K562 (cell line): ENCODE measurements around the gene JDP2. TPM values are rescaled to one million over a fixed set of nuclear protein-coding genes. Genes with fewer than 3 reads are reported as not detected.

Experiments used
- ATAC-seq: fragments of 200-7000 bp; cut with Tn5 transposase; 3 replicates; pipeline ENCODE4 v1.9.1; 2020; ENCODE audit warnings: moderate library complexity
- BruUV-seq: library from RNA; stranded (reverse); fragments of 400-500 nt; replicated peaks from 2 replicates; lab custom pipeline; 2021; lab: Mats Ljungman, UMichigan
- CTCF ChIA-PET: fragments of 300-600 bp; formaldehyde crosslinking; extraction: SDS; loops from one replicate; lab custom pipeline; 2021; ENCODE audit warnings: low intra/inter-chr PET ratio; lab: Yijun Ruan, JAX
- POLR2A ChIA-PET: fragments of 300-600, 350-650 bp; sonication (Branson Sonifier 250); formaldehyde crosslinking; extraction: SDS; loops from one replicate; lab custom pipeline; 2021; ENCODE audit warnings: antibody characterized with exemption, inconsistent platforms; lab: Yijun Ruan, JAX
- DNase-seq, 4 experiments: peaks; one replicate each; pipeline versions ENCODE4 v3.0.0 to v3.0.0-alpha.2; 2011 to 2018; ENCODE audit warnings: low spot score in 3 of 4, mixed read lengths in 3 of 4; ENCODE audit errors: extremely low read depth in 1 of 4
- FAIRE-seq: peaks from 2 replicates; lab custom pipeline; 2011; peaks lifted over from hg19 to GRCh38; lab: Jason Lieb, UNC
- H2AFZ ChIP-seq: 2 replicates; pipeline ENCODE4 v1.6.0; 2011; ENCODE audit warnings: low read depth, low read length, control low read depth, inconsistent platforms
- H3K27ac ChIP-seq: fragments of 200-600 bp; 3 replicates; pipeline ENCODE4 v1.8.0; 2011; ENCODE audit warnings: low read depth, mild to moderate bottlenecking, control low read depth, inconsistent platforms, low read length, moderate library complexity, mixed read lengths; ENCODE audit errors: extremely low read depth
- H3K27me3 ChIP-seq, 2 experiments: fragments of 300-600 bp in 1 of 2; 2 replicates in 1 of 2; 3 replicates in 1 of 2; pipeline versions ENCODE4 v1.6.0 to v1.8.0; 2011; ENCODE audit warnings: inconsistent platforms in 2 of 2, low read length in 2 of 2, mild to moderate bottlenecking in 1 of 2, mixed read lengths in 1 of 2, moderate library complexity in 1 of 2; ENCODE audit not compliant: control insufficient read depth in 2 of 2, insufficient read depth in 2 of 2
- H3K36me3 ChIP-seq: fragments of 300-600 bp; 3 replicates; pipeline ENCODE4 v1.8.0; 2011; ENCODE audit warnings: mild to moderate bottlenecking, low read length, inconsistent platforms; ENCODE audit not compliant: control insufficient read depth, insufficient read depth
- H3K4me1 ChIP-seq, 2 experiments: fragments of 200-600 bp in 1 of 2; replicated peaks in 1 of 2; 2 replicates in 1 of 2; 3 replicates in 1 of 2; pipeline versions ENCODE4 v1.5.1 to v1.8.0; 2011; ENCODE audit warnings: inconsistent platforms in 2 of 2, low read length in 2 of 2, mild to moderate bottlenecking in 1 of 2, mixed read lengths in 1 of 2, moderate library complexity in 1 of 2; ENCODE audit not compliant: control insufficient read depth in 2 of 2, insufficient read depth in 2 of 2
- H3K4me2 ChIP-seq: 2 replicates; pipeline ENCODE4 v1.6.1; 2011; ENCODE audit warnings: low read length, control low read depth, inconsistent platforms, mixed read lengths; ENCODE audit not compliant: insufficient read depth
- H3K4me3 ChIP-seq: fragments of 200-600 bp; sonication (generic), shearing (Covaris generic); 2 replicates; pipeline ENCODE4 v1.5.1; 2016; ENCODE audit warnings: control low read depth, inconsistent platforms
- H3K79me2 ChIP-seq: fragments of 200-600 bp; 3 replicates; pipeline ENCODE4 v1.8.0; 2011; ENCODE audit warnings: low read length, inconsistent platforms; ENCODE audit not compliant: control insufficient read depth, insufficient read depth
- H3K9ac ChIP-seq, 2 experiments: 2 replicates each; pipeline versions ENCODE4 v1.6.0 to v1.6.1; 2011; ENCODE audit warnings: low read depth in 2 of 2, low read length in 2 of 2, control low read depth in 1 of 2, inconsistent platforms in 1 of 2, mild to moderate bottlenecking in 1 of 2, mixed read lengths in 1 of 2; ENCODE audit not compliant: insufficient read depth in 1 of 2
- H3K9me1 ChIP-seq: one replicate; pipeline ENCODE4 v1.6.0; 2011; ENCODE audit warnings: inconsistent platforms, mild to moderate bottlenecking, low read length, moderate library complexity; ENCODE audit not compliant: control insufficient read depth, insufficient read depth
- H3K9me3 ChIP-seq: replicated peaks from 2 replicates; pipeline ENCODE4 v1.5.1; 2011; ENCODE audit warnings: low read depth, low read length, inconsistent platforms; ENCODE audit not compliant: control insufficient read depth, insufficient read depth
- H4K20me1 ChIP-seq: replicated peaks from 2 replicates; pipeline ENCODE4 v1.6.1; 2011; ENCODE audit warnings: low read length, inconsistent platforms, mixed read lengths; ENCODE audit not compliant: control insufficient read depth, insufficient read depth
- IRF2 ChIP-seq: sonication (generic); formaldehyde crosslinking; IDR thresholded peaks from 2 replicates; pipeline ENCODE4 v1.8.1; 2022; ENCODE audit warnings: mild to moderate bottlenecking, missing genetic modification reagents
- JUNB ChIP-seq: fragments of 450-650 bp; formaldehyde crosslinking; conservative IDR thresholded peaks from 2 replicates; pipeline ENCODE4 v1.4.0; 2020; ENCODE audit warnings: mild to moderate bottlenecking
- KDM1A ChIP-seq, 2 experiments: fragments of 450-650 bp; IDR thresholded peaks; 2 replicates each; pipeline ENCODE4 v1.6.1; 2016; ENCODE audit warnings: mild to moderate bottlenecking in 2 of 2
- NCOA6 ChIP-seq: fragments of 450-650 bp; IDR thresholded peaks from 2 replicates; pipeline ENCODE4 v1.6.1; 2017; ENCODE audit warnings: mild to moderate bottlenecking
- NRF1 ChIP-seq, 2 experiments: fragments of 450-650 bp; IDR thresholded peaks in 1 of 2; conservative IDR thresholded peaks in 1 of 2; 2 replicates each; pipeline ENCODE4 v1.6.1; 2014; ENCODE audit warnings: mild to moderate bottlenecking in 2 of 2
- SP1 ChIP-seq: sonication (generic); formaldehyde crosslinking; IDR thresholded peaks from 2 replicates; pipeline ENCODE4 v1.8.1; 2022; ENCODE audit warnings: mild to moderate bottlenecking, missing genetic modification reagents
- SRSF7 ChIP-seq: fragments of 200-400 bp; formaldehyde crosslinking; optimal IDR thresholded peaks from 2 replicates; pipeline ENCODE3; 2017; ENCODE audit warnings: mild to moderate bottlenecking, low read depth, low read length
- SUPT5H ChIP-seq: fragments of 450-650 bp; IDR thresholded peaks from 2 replicates; pipeline ENCODE4 v1.6.1; 2016
- TEAD2 ChIP-seq: fragments of 450-650 bp; IDR thresholded peaks from 2 replicates; pipeline ENCODE4 v1.6.1; 2016; ENCODE audit warnings: missing genetic modification characterization, control low read depth, missing compliant biosample characterization
- XRCC4 ChIP-seq: IDR thresholded peaks from one replicate; pipeline ENCODE4 v1.6.1; 2011; ENCODE audit not compliant: insufficient read depth, insufficient read length; ENCODE audit errors: extremely low read depth
- ZNF133 ChIP-seq: fragments of 250-450 bp; sonication (Bioruptor Pico); IDR thresholded peaks from 2 replicates; pipeline ENCODE4 v1.4.0; 2020; ENCODE audit warnings: mild to moderate bottlenecking
- WGBS: fragments of 100-300 bp; shearing (Covaris generic); methylation state at CpG from one replicate; pipeline ENCODE4 v1.1.6; 2016; ENCODE audit warnings: low coverage, mixed read lengths; ENCODE audit not compliant: insufficient coverage; ENCODE audit errors: missing lambda C conversion rate; 5-methylcytosine and 5-hydroxymethylcytosine counted together
- in situ Hi-C: fragments of 300-500 bp; cut with MboI; formaldehyde crosslinking; loops from 4 replicates; pipeline ENCODE4 v1.15.0; 2018; ENCODE audit warnings: inconsistent platforms, mixed read lengths
- intact Hi-C: fragments of 100-400 bp; cut with micrococcal nuclease; formaldehyde crosslinking; loops from 2 replicates; pipeline ENCODE4 v1.14.2; 2022
- polyA plus RNA-seq, 8 experiments: library from polyadenylated mRNA; depleted of rRNA in 4 of 8; stranded (reverse) in 5 of 8; unstranded in 3 of 8; fragments of >200 nt; fragmentation: Nextera tagmentation in 2 of 8; fragmentation: Illumina TruSeq in 1 of 8; extraction: Ambion mirVana in 2 of 8; extraction: Trizol in 1 of 8; gene quantifications; 2 replicates each; pipeline versions ENCODE4 v1.2.1 to v1.2.3, GENCODE V29; 2011 to 2014; ENCODE audit warnings: inconsistent platforms in 1 of 8, missing spikeins in 1 of 8
- total RNA-seq, 7 experiments: library from RNA; depleted of rRNA in 6 of 7; stranded (reverse); fragments of >200 nt in 6 of 7; fragmentation: Illumina TruSeq in 2 of 7; extraction: Trizol in 2 of 7; gene quantifications; 2 replicates each; pipeline versions ENCODE4 v1.2.1 to v1.2.3, GENCODE V29; 2011 to 2021; ENCODE audit warnings: low replicate concordance in 1 of 7
- TF ChIP-seq, protein P1 (sequence below): sonication (generic); formaldehyde crosslinking; IDR thresholded peaks from 2 replicates; pipeline ENCODE4 v1.8.0; 2022; ENCODE audit warnings: mild to moderate bottlenecking, missing genetic modification reagents

JDP2 gene
- total and polyA plus RNA-seq, 9 of the 15 experiments (the other 6 are each of a cell fraction or from before 2014, with no cell fraction given) = 0.27 to 13.8 (median 3.1) TPM

GRCh38 chr14:75391953-75392352 lies 35.9 kb upstream of the JDP2 start:
- H3K9me1 ChIP-seq = no peaks in the 10 kb centered on the region
- H3K79me2 ChIP-seq = no peaks in the 10 kb centered on the region
- no peak overlapping the region for H3K9ac ChIP-seq
- peaks cover 6 to 34% of the 10 kb centered on the region in 2 experiments; a peak in 4 of 5 replicates for H3K27me3 ChIP-seq
- no peaks in the 10 kb centered on the region for H3K9me3 ChIP-seq
- H3K36me3 ChIP-seq = no peaks in the 10 kb centered on the region
- H2AFZ ChIP-seq = no peak overlapping the region
- 16% methylated on average over 7 of the region's 7 CpGs for WGBS
- in situ Hi-C loops (no loop called here), intact Hi-C loops (no loop called here)
- TF ChIP-seq KDM1A (IDR thresholded peaks at IDR 0.05) (no peak), IRF2 (no peak), ZNF133 (CRISPR knock-in tag) (no peak), TEAD2 (tag) (no peak), SRSF7 (no peak), SP1 (CRISPR knock-in tag) (no peak), NRF1 (conservative IDR thresholded peaks at IDR 0.05 in 1 of 2, IDR thresholded peaks at IDR 0.05 in 1 of 2) (no peak), SUPT5H (no peak), NCOA6 (no peak), JUNB (no peak), XRCC4 (no peak)
- TF ChIP-seq, protein P1, sequence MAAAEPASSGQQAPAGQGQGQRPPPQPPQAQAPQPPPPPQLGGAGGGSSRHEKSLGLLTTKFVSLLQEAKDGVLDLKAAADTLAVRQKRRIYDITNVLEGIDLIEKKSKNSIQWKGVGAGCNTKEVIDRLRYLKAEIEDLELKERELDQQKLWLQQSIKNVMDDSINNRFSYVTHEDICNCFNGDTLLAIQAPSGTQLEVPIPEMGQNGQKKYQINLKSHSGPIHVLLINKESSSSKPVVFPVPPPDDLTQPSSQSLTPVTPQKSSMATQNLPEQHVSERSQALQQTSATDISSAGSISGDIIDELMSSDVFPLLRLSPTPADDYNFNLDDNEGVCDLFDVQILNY (CRISPR knock-in tag) = no peak
- ATAC-seq = no peak
- H3K4me2 ChIP-seq = no peak overlapping the region
- no peaks in the 10 kb centered on the region for H4K20me1 ChIP-seq
- POLR2A ChIA-PET = no interaction called here
- CTCF ChIA-PET = no interaction called here
- DNase-seq = no peak
- no peak for FAIRE-seq
- H3K4me3 ChIP-seq = no peak overlapping the region
- H3K27ac ChIP-seq = no peak overlapping the region
- no peaks in the 10 kb centered on the region; a peak in 1 of 5 replicates for H3K4me1 ChIP-seq
- no TSS peak for BruUV-seq
